Upper lobe of left lung (tissue), 6 donors: ENCODE measurements around the gene GCH1. TPM values are rescaled to one million over a fixed set of nuclear protein-coding genes. Genes with fewer than 3 reads are reported as not detected.

Experiments
- ATAC-seq, 2 donors: fragments of 200-7000 bp; cut with Tn5 transposase; one replicate each; pipeline ENCODE4 v1.9.1; 2022; ENCODE audit warnings: mild to moderate bottlenecking in 2 of 2, moderate library complexity in 2 of 2; ENCODE audit not compliant: low FRiP score in 2 of 2
- DNase-seq, 2 donors: peaks; one replicate each; pipeline ENCODE4 v3.0.0-alpha.2; 2019 to 2020
- H3K27ac ChIP-seq, 4 donors: fragments of 200-600 bp; sonication (generic); one replicate each; pipeline ENCODE4 v1.5.1; 2016 to 2019
- H3K27me3 ChIP-seq, 4 donors: fragments of 200-600 bp; sonication (generic); one replicate each; pipeline ENCODE4 v1.5.1; 2017 to 2019
- H3K36me3 ChIP-seq, 4 donors: fragments of 200-600 bp; sonication (generic); one replicate each; pipeline ENCODE4 v1.5.1; 2016 to 2019
- H3K4me1 ChIP-seq, 4 donors: fragments of 200-600 bp; sonication (generic); one replicate each; pipeline ENCODE4 v1.5.1; 2018 to 2019
- H3K4me3 ChIP-seq, 4 donors: fragments of 200-600 bp; sonication (generic); one replicate each; pipeline ENCODE4 v1.5.1; 2017 to 2019; ENCODE audit warnings: mild to moderate bottlenecking in 2 of 4, moderate library complexity in 1 of 4
- H3K9me3 ChIP-seq, 4 donors: fragments of 200-600 bp; sonication (generic); one replicate each; pipeline ENCODE4 v1.5.1; 2018 to 2019
- CTCF ChIP-seq, 6 experiments: fragments of 450-650 bp in 4 of 6; fragments of 200-600 bp in 2 of 6; sonication (generic) in 2 of 6; IDR thresholded peaks; one replicate each; pipeline ENCODE4 v1.5.1; 2016 to 2019; ENCODE audit warnings: antibody characterized with exemption in 6 of 6
- EP300 ChIP-seq, 4 donors: sonication (generic); formaldehyde crosslinking; IDR thresholded peaks; one replicate each; pipeline ENCODE4 v1.5.1; 2017; ENCODE audit warnings: antibody characterized with exemption in 4 of 4, control low read depth in 2 of 4
- POLR2A ChIP-seq, 4 donors: fragments of 450-650 bp; IDR thresholded peaks; one replicate each; pipeline ENCODE4 v1.5.1; 2016 to 2017; ENCODE audit warnings: antibody characterized with exemption in 4 of 4, mild to moderate bottlenecking in 2 of 4
- POLR2AphosphoS5 ChIP-seq, 2 donors: sonication (generic); formaldehyde crosslinking; IDR thresholded peaks; one replicate each; pipeline ENCODE4 v1.5.1; 2017; ENCODE audit warnings: antibody characterized with exemption in 2 of 2
- WGBS, 2 donors: methylation state at CpG; one replicate each; pipeline ENCODE4 v1.1.5; 2017 to 2018; 5-methylcytosine and 5-hydroxymethylcytosine counted together
- total RNA-seq, 6 donors: library from RNA; depleted of rRNA in 4 of 6; stranded (reverse); fragments of >200 nt in 4 of 6; gene quantifications; one replicate each; pipeline versions ENCODE4 v1.1.0 to v1.2.1, GENCODE V29; 2016 to 2021
- donor health status: DM: no; HTN: no; CAD: no; lungs with moderate emphysema.
- donor health status: DM: no; HTN: yes; CAD: no; lungs with severe emphysema.

Gene GCH1
- total RNA-seq, 6 donors from 2014 or later = 7.9 to 26.3 (median 19.5) TPM

GRCh38 chr14:54882521-54882920, 20.1 kb downstream of the GCH1 start:
- no peaks in the 10 kb centered on the region for H3K36me3 ChIP-seq
- ATAC-seq (no peak), DNase-seq (no peak)
- H3K4me3 ChIP-seq = no peak overlapping the region
- WGBS, 2 donors = 62 to 78% methylated on average over 6 of the region's 6 CpGs
- H3K9me3 ChIP-seq = no peaks in the 10 kb centered on the region
- H3K27ac ChIP-seq = peak overlapping the region; percentile 0 to 87 (median 78)
- no peaks in the 10 kb centered on the region for H3K27me3 ChIP-seq
- H3K4me1 ChIP-seq = peaks cover 3 to 17% (median 7%) of the 10 kb centered on the region in 4 donors
- TF ChIP-seq POLR2A (IDR thresholded peaks at IDR 0.05) (no peak), CTCF (IDR thresholded peaks at IDR 0.05) (no peak), EP300 (IDR thresholded peaks at IDR 0.05) (no peak), POLR2AphosphoS5 (IDR thresholded peaks at IDR 0.05) (no peak)

GRCh38 chr14:54881761-54882401, 20.7 kb downstream of the GCH1 start:
- 1 to 2% methylated on average over 5 of the region's 5 CpGs for WGBS, 2 donors
- H3K27ac ChIP-seq = peak overlapping the region; percentile 77 to 87 (median 78)
- TF ChIP-seq CTCF (IDR thresholded peaks at IDR 0.05) (no peak), POLR2A (IDR thresholded peaks at IDR 0.05) (no peak), EP300 (IDR thresholded peaks at IDR 0.05) (no peak), POLR2AphosphoS5 (IDR thresholded peaks at IDR 0.05) (no peak)
- peak overlapping the region in 3 of 4 donors; percentile 41 to 52 (median 49) for H3K4me3 ChIP-seq
- H3K4me1 ChIP-seq = peaks cover 3 to 17% (median 7%) of the 10 kb centered on the region in 4 donors
- H3K27me3 ChIP-seq = no peaks in the 10 kb centered on the region
- no peak for DNase-seq
- H3K9me3 ChIP-seq = no peaks in the 10 kb centered on the region
- ATAC-seq = peak; percentile 60 to 76
- no peaks in the 10 kb centered on the region for H3K36me3 ChIP-seq

GRCh38 chr14:54881235-54881760, 21.3 kb downstream of the GCH1 start:
- Histone ChIP-seq H3K4me3 (peak overlapping the region in 3 of 4 donors; percentile 41 to 52 (median 49)), H3K36me3 (no peaks in the 10 kb centered on the region), H3K27ac (peak overlapping the region; percentile 77 to 87 (median 78)), H3K9me3 (no peaks in the 10 kb centered on the region), H3K4me1 (peaks cover 7 to 17% (median 7%) of the 10 kb centered on the region in 4 donors), H3K27me3 (no peaks in the 10 kb centered on the region)
- 0 to 2% methylated on average over 6 of the region's 6 CpGs for WGBS, 2 donors
- DNase-seq (no peak), ATAC-seq (peak; percentile 71 to 82)
- no peak for TF ChIP-seq EP300 (IDR thresholded peaks at IDR 0.05)
- TF ChIP-seq CTCF (IDR thresholded peaks at IDR 0.05) = no peak
- TF ChIP-seq POLR2A (IDR thresholded peaks at IDR 0.05) = no peak
- TF ChIP-seq POLR2AphosphoS5 (IDR thresholded peaks at IDR 0.05) = no peak

GRCh38 chr14:54877703-54878021, 25.0 kb downstream of the GCH1 start:
- peak overlapping the region in 2 of 4 donors; percentile 9 to 44 for H3K27ac ChIP-seq
- DNase-seq = no peak
- no peaks in the 10 kb centered on the region for H3K9me3 ChIP-seq
- H3K4me1 ChIP-seq = peaks cover 7 to 17% (median 7%) of the 10 kb centered on the region in 4 donors
- no peaks in the 10 kb centered on the region for H3K27me3 ChIP-seq
- no peaks in the 10 kb centered on the region for H3K36me3 ChIP-seq
- TF ChIP-seq POLR2AphosphoS5 (IDR thresholded peaks at IDR 0.05) (no peak), POLR2A (IDR thresholded peaks at IDR 0.05) (no peak), EP300 (IDR thresholded peaks at IDR 0.05) (no peak), CTCF (IDR thresholded peaks at IDR 0.05) (no peak)
- ATAC-seq = no peak
- no peak overlapping the region for H3K4me3 ChIP-seq
- 73 to 87% methylated on average over 3 of the region's 3 CpGs for WGBS, 2 donors
